ENCODE measurements around the gene SLC35F6.

DNA sequence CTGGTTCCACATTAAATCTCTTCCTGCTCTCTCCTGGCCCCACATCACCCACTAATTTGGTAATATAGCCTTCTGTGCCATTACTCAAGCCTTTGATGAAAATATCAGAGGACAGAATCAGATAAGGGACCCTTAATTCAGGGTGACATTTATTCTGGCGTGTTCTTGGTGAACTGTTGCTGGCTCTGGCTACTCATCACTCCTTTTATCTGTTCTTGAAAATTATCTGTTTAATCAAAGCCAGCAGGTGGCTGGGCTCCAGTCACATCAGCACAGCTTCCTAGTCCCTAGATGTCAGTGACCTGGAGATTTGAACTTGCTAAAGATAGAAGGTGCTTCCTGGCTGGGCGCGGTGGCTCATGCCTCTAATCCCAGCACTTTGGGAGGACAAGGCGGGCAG is 26.9 kb upstream of the SLC35F6 start:
- no peak for TF ChIP-seq CTCF (conservative IDR thresholded peaks at IDR 0.05; ENCODE audit: low read length)
- TF ChIP-seq EZH2phosphoT487 (IDR thresholded peaks at IDR 0.05; ENCODE audit: borderline replicate concordance, low read depth, low read length): no peak
